Endodermal cell (in vitro differentiated cells): ENCODE results near the gene NECTIN4. TPM values are rescaled to one million over a fixed set of nuclear protein-coding genes. Genes with fewer than 3 reads are reported as not detected.

Experiments used
- DNase-seq: peaks from one replicate; pipeline ENCODE4 v3.0.0-alpha.2; 2017
- H3K27ac ChIP-seq: 2 replicates; pipeline ENCODE4 v1.5.1; 2013; ENCODE audit warnings: mild to moderate bottlenecking, low read depth, low read length, moderate library complexity
- H3K27me3 ChIP-seq: 2 replicates; pipeline ENCODE4 v1.6.1; 2013; ENCODE audit warnings: mild to moderate bottlenecking, low read length, moderate library complexity; ENCODE audit not compliant: insufficient read depth, control insufficient read depth, poor library complexity, severe bottlenecking
- H3K36me3 ChIP-seq: 2 replicates; pipeline ENCODE4 v1.7.0; 2013; ENCODE audit warnings: mild to moderate bottlenecking, low read length, moderate library complexity; ENCODE audit not compliant: control insufficient read depth, insufficient read depth
- H3K4me1 ChIP-seq: one replicate; pipeline ENCODE4 v1.7.0; 2013; ENCODE audit warnings: low read length; ENCODE audit not compliant: control insufficient read depth, insufficient read depth
- H3K4me3 ChIP-seq: 2 replicates; pipeline ENCODE4 v1.5.1; 2013; ENCODE audit warnings: mild to moderate bottlenecking, low read length, moderate library complexity
- H3K9ac ChIP-seq: 2 replicates; pipeline ENCODE4 v1.6.1; 2013; ENCODE audit warnings: mild to moderate bottlenecking, low read length, moderate library complexity; ENCODE audit not compliant: poor library complexity, severe bottlenecking; ENCODE audit errors: extremely low read depth
- H3K9me3 ChIP-seq: 2 replicates; pipeline ENCODE4 v1.6.1; 2013; ENCODE audit warnings: mild to moderate bottlenecking, low read length, moderate library complexity; ENCODE audit not compliant: control insufficient read depth
- H3K27ac Mint-ChIP-seq: 2 replicates; pipeline ENCODE4 v1.8.0; 2020; ENCODE audit warnings: mixed read lengths
- H3K27me3 Mint-ChIP-seq: 2 replicates; pipeline ENCODE4 v1.8.0; 2021; ENCODE audit warnings: mild to moderate bottlenecking, mixed read lengths; ENCODE audit not compliant: insufficient read depth
- H3K36me3 Mint-ChIP-seq: 2 replicates; pipeline ENCODE4 v1.8.0; 2020; ENCODE audit warnings: low read depth, mixed read lengths
- H3K4me1 Mint-ChIP-seq: 2 replicates; pipeline ENCODE4 v1.8.0; 2020; ENCODE audit warnings: mixed read lengths
- H3K4me3 Mint-ChIP-seq: 2 replicates; pipeline ENCODE4 v1.8.0; 2020; ENCODE audit warnings: mild to moderate bottlenecking, moderate library complexity, mixed read lengths
- H3K9me3 Mint-ChIP-seq: 2 replicates; pipeline ENCODE4 v1.8.0; 2020; ENCODE audit warnings: mild to moderate bottlenecking, mixed read lengths
- CTCF ChIP-seq: fragments of 200-600 bp; sonication (generic); conservative IDR thresholded peaks from 2 replicates; pipeline ENCODE4 v1.5.0; 2021; ENCODE audit warnings: antibody characterized with exemption, mild to moderate bottlenecking
- WGBS, 2 experiments: methylation state at CpG; one replicate each; pipeline versions ENCODE4 v1.1.5 to v1.1.7; 2013; ENCODE audit warnings: missing lambda C conversion rate in 2 of 2, mixed read lengths in 1 of 2; ENCODE audit not compliant: insufficient coverage in 1 of 2, insufficient read length in 1 of 2; 5-methylcytosine and 5-hydroxymethylcytosine counted together
- total RNA-seq, 2 donors: library from RNA; stranded (reverse); fragmentation: NEBNext Ultra II Directional in 1 of 2; extraction: Animal tissue kit (Norgen Biotek cat#: 25700) in 1 of 2; gene quantifications; 2 replicates in 1 of 2; 3 replicates in 1 of 2; pipeline ENCODE4 v1.2.1, GENCODE V29; 2021

Gene NECTIN4
- total RNA-seq, 2 donors from 2014 or later = not detected

DNA sequence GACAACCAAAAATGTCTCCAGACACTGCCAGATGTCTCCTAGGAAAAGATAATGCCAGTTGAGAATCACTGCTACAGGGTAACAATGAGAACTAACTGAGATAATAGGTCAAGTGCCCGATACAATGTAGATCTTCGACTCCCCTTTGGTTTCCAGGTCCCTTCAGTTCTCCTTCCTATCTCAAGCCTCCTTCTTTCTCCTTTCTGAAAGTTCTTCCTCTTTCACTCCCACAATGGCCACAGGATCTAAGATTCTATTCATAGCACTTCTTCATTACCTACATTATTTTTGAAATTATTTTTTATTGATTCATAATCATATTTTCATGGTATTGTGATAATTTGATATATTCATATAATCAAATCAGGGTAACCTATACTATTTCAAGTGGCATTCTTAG, 22.2 kb upstream of the NECTIN4 start:
- Mint-ChIP-seq H3K4me1 (peaks cover 5% of the 10 kb centered on the region), H3K4me3 (no peak overlapping the region), H3K9me3 (no peaks in the 10 kb centered on the region), H3K27ac (no peak overlapping the region), H3K36me3 (peaks cover 10% of the 10 kb centered on the region), H3K27me3 (no peaks in the 10 kb centered on the region)
- Histone ChIP-seq H3K4me1 (no peaks in the 10 kb centered on the region), H3K36me3 (peaks cover 13% of the 10 kb centered on the region), H3K9me3 (no peaks in the 10 kb centered on the region), H3K27ac (no peak overlapping the region), H3K27me3 (no peaks in the 10 kb centered on the region), H3K4me3 (no peak overlapping the region), H3K9ac (no peak overlapping the region)
- 96 to 100% methylated on average over 2 of the region's 2 CpGs for WGBS, 2 experiments
- no peak for DNase-seq
- no peak for TF ChIP-seq CTCF

DNA sequence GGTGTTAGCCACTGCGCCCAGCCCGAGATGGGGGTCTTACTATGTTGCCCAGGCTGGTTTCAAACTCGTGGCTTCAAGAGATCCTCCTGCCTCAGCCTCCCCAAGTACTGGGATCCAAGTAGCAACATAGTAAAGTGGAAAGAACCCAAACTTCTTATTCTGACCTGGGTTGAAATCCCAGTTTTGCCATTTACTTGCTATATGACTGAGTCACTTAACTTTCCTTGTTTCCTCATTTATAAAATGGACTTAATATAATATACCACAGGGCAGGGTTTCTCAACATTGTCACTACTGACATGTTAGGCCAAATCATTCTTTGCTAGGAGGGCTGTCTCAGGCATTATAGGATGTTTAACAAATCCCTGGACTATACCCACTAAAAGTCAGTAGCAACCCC, 21.8 kb upstream of the NECTIN4 start:
- H3K9ac ChIP-seq = no peak overlapping the region
- H3K4me1 ChIP-seq = no peaks in the 10 kb centered on the region
- H3K27ac ChIP-seq = no peak overlapping the region
- Mint-ChIP-seq H3K4me1 (peaks cover 5% of the 10 kb centered on the region), H3K36me3 (peaks cover 10% of the 10 kb centered on the region), H3K27ac (no peak overlapping the region), H3K27me3 (no peaks in the 10 kb centered on the region), H3K9me3 (no peaks in the 10 kb centered on the region), H3K4me3 (no peak overlapping the region)
- no peaks in the 10 kb centered on the region for H3K27me3 ChIP-seq
- no peak overlapping the region for H3K4me3 ChIP-seq
- TF ChIP-seq CTCF = no peak
- no peaks in the 10 kb centered on the region for H3K9me3 ChIP-seq
- DNase-seq = no peak
- whole genome bisulfite sequencing, 2 experiments = 99% methylated on average over 3 of the region's 3 CpGs; no CpG with 5 or more reads in 1 of the 2 experiments
- H3K36me3 ChIP-seq = peaks cover 13% of the 10 kb centered on the region

GRCh38 chr1:161106431-161106830, 17.1 kb upstream of the NECTIN4 start:
- H3K27ac Mint-ChIP-seq = no peak overlapping the region
- H3K9ac ChIP-seq = no peak overlapping the region
- H3K27me3 Mint-ChIP-seq = no peaks in the 10 kb centered on the region
- peaks cover 18% of the 10 kb centered on the region for H3K36me3 Mint-ChIP-seq
- no peaks in the 10 kb centered on the region for H3K4me1 ChIP-seq
- no peak overlapping the region for H3K4me3 Mint-ChIP-seq
- no peaks in the 10 kb centered on the region for H3K27me3 ChIP-seq
- 80 to 96% methylated on average over 1 of the region's 1 CpG for WGBS, 2 experiments
- no peaks in the 10 kb centered on the region for H3K4me1 Mint-ChIP-seq
- no peaks in the 10 kb centered on the region for H3K9me3 ChIP-seq
- no peak overlapping the region for H3K27ac ChIP-seq
- H3K9me3 Mint-ChIP-seq = no peaks in the 10 kb centered on the region
- no peak for TF ChIP-seq CTCF
- H3K4me3 ChIP-seq = no peak overlapping the region
- peaks cover 16% of the 10 kb centered on the region for H3K36me3 ChIP-seq
- no peak for DNase-seq
